HL-60 (cell line): Measurements from ENCODE around the gene ERBB4.

Experiments used
- POLR2AphosphoS5 ChIP-seq: IDR thresholded peaks from 2 replicates; pipeline ENCODE4 v1.6.1; 2012; ENCODE audit warnings: low read depth
- SPI1 ChIP-seq: IDR thresholded peaks from 2 replicates; pipeline ENCODE4 v1.6.1; 2012; ENCODE audit warnings: low read depth, mild to moderate bottlenecking, borderline replicate concordance
- TF ChIP-seq, protein P1 (sequence below): IDR thresholded peaks from one replicate; pipeline ENCODE4 v1.5.1; 2011; ENCODE audit warnings: low read length, control low read depth, inconsistent platforms; ENCODE audit not compliant: insufficient read depth

DNA sequence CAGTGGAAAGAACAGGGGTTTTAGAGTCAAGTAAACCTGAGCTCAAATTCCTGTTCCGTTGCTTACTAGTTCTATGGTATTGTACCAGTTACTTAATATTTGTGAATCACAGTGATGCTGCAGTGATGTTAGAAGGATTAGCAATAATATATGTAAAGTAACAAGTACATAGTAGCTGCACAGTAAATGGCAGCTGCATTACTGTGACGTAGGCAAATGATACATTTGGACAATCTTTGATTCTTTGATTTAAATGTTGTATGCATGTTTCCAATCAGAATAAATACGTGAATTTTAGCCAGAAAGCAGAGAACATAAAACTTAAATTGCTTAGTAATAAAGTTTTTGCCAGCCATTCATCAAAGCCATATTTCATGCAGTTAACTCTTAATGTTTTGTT is 243.0 kb downstream of the ERBB4 start:
- TF ChIP-seq, protein P1, sequence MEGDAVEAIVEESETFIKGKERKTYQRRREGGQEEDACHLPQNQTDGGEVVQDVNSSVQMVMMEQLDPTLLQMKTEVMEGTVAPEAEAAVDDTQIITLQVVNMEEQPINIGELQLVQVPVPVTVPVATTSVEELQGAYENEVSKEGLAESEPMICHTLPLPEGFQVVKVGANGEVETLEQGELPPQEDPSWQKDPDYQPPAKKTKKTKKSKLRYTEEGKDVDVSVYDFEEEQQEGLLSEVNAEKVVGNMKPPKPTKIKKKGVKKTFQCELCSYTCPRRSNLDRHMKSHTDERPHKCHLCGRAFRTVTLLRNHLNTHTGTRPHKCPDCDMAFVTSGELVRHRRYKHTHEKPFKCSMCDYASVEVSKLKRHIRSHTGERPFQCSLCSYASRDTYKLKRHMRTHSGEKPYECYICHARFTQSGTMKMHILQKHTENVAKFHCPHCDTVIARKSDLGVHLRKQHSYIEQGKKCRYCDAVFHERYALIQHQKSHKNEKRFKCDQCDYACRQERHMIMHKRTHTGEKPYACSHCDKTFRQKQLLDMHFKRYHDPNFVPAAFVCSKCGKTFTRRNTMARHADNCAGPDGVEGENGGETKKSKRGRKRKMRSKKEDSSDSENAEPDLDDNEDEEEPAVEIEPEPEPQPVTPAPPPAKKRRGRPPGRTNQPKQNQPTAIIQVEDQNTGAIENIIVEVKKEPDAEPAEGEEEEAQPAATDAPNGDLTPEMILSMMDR, result no peak
- TF ChIP-seq SPI1 (no peak), POLR2AphosphoS5 (no peak)
